Measurements from ENCODE around the gene TCF19.
A peak's percentile ranks its signal among the peaks of the same experiment; 100 is the strongest.

TCF19 gene

GRCh38 chr6:31116661-31117385 is 41.6 kb upstream of the TCF19 start:
- TF ChIP-seq SIN3A (IDR thresholded peaks at IDR 0.05; ENCODE audit: borderline replicate concordance, insufficient read depth, low read length) (no peak), FOXP2 (optimal IDR thresholded peaks at IDR 0.05; ENCODE audit: borderline replicate concordance, extremely low read depth, extremely low read length, insufficient read depth) (no peak), TAF1 (IDR thresholded peaks at IDR 0.05; ENCODE audit: borderline replicate concordance, insufficient read depth, low read length) (peak; percentile 32; the same call in 1 of the 2 replicates), POLR2AphosphoS5 (IDR thresholded peaks at IDR 0.05; ENCODE audit: low read depth, low read length) (no peak)

- TF ChIP-seq REST (IDR thresholded peaks at IDR 0.05; ENCODE audit: insufficient read depth in 1 of 2, low read depth in 2 of 2, low read length in 2 of 2), result no peak
- no peak for TF ChIP-seq FOXP2 (optimal IDR thresholded peaks at IDR 0.05; ENCODE audit: borderline replicate concordance, extremely low read depth, extremely low read length, insufficient read depth)
- TF ChIP-seq TAF1 (IDR thresholded peaks at IDR 0.05; ENCODE audit: borderline replicate concordance, insufficient read depth, low read length), result no peak
- TF ChIP-seq SIN3A (IDR thresholded peaks at IDR 0.05; ENCODE audit: borderline replicate concordance, insufficient read depth, low read length), result no peak
- no peak for TF ChIP-seq POLR2AphosphoS5 (IDR thresholded peaks at IDR 0.05; ENCODE audit: low read depth, low read length)
Measured at GRCh38 chr6:31118178-31118577, 40.2 kb upstream of the TCF19 start.

GRCh38 chr6:31120151-31120915 is 38.1 kb upstream of the TCF19 start, which contains the start of gene CDSN:
TSS of gene CDSN (minus strand) at chr6:31120446. CDS start at chr6:31120419, 27 bp downstream.
- TF ChIP-seq FOXP2 (optimal IDR thresholded peaks at IDR 0.05; ENCODE audit: borderline replicate concordance, extremely low read depth, extremely low read length, insufficient read depth), result no peak
- no peak for TF ChIP-seq POLR2AphosphoS5 (IDR thresholded peaks at IDR 0.05; ENCODE audit: low read depth, low read length)
- TF ChIP-seq REST (IDR thresholded peaks at IDR 0.05; ENCODE audit: insufficient read depth in 1 of 2, low read depth in 2 of 2, low read length in 2 of 2), result no peak
- no peak for TF ChIP-seq SIN3A (IDR thresholded peaks at IDR 0.05; ENCODE audit: borderline replicate concordance, insufficient read depth, low read length)
- TF ChIP-seq TAF1 (IDR thresholded peaks at IDR 0.05; ENCODE audit: borderline replicate concordance, insufficient read depth, low read length), result no peak

GRCh38 chr6:31121131-31121790 is 37.1 kb upstream of the TCF19 start:
- TF ChIP-seq SIN3A (IDR thresholded peaks at IDR 0.05; ENCODE audit: borderline replicate concordance, insufficient read depth, low read length), result no peak
- TF ChIP-seq FOXP2 (optimal IDR thresholded peaks at IDR 0.05; ENCODE audit: borderline replicate concordance, extremely low read depth, extremely low read length, insufficient read depth), result no peak
- no peak for TF ChIP-seq POLR2AphosphoS5 (IDR thresholded peaks at IDR 0.05; ENCODE audit: low read depth, low read length)
- TF ChIP-seq REST (IDR thresholded peaks at IDR 0.05; ENCODE audit: insufficient read depth in 1 of 2, low read depth in 2 of 2, low read length in 2 of 2), result no peak
